ENCODE measurements around the gene TCEANC. TPM values are rescaled to one million over a fixed set of nuclear protein-coding genes. Genes with fewer than 3 reads are reported as not detected.

Gene TCEANC
- total RNA-seq, 1 experiment from 2014 or later: 3.1 TPM

DNA sequence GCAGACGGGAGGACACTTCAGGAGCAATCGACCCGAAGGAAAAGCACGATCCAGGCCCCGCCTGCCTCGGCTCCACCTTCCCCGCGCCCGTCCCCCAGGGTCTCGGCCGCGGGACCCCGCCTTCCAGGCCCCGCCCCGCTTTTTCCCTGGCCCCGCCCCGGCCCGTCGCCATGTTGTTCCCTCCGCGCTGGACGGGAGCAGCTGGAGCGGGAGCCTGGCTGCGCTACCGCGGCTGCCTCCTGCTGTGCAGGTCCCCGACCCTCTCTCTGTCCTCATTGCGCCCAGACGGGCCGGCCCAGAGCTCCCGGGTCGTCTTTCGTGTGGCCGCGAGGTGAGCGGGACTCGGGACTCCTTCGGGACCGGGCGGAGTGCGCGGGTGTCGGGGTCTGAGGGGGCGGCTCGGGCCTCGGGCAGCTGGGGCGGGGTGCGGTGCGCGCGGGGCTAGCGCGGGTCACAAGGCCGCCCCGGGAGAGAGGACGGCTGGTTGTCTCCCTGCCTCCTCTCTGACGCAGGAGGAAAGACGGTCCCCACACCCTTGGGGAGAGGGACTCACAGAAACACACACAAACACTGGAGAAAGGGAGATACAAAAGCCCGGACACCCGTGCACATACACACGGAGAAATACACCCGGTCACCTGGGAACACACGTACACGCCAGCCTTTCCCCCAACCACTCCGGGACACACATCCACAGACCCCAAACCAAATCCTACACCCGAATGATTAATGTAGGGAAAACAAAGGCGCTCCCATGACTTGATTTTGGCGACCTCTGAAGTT is 36.2 kb downstream of the TCEANC start, which contains the start of gene RAB9A:
Gene RAB9A (plus strand): TSS at position 171 of the 783 bp plus-strand sequence. CDS start 19,619 bp downstream, outside the sequence.
- Histone ChIP-seq H4K20me1 (ENCODE audit: control insufficient read depth, insufficient read depth, insufficient read length) (no peaks in the 10 kb centered on the region), H3K14ac (ENCODE audit: insufficient read depth, low read length) (0 out of 2 replicates have a peak within 1 kb of the TSS, but pooled peaks have one; percentile 36), H3K9ac (ENCODE audit: extremely low read depth, insufficient read length, low read length) (peak within 1 kb of the TSS; percentile 83), H2BK12ac (ENCODE audit: insufficient read length, low read depth, low read length) (no peak within 1 kb of the TSS), H3T11ph (ENCODE audit: low read length) (no peak within 1 kb of the TSS), H2BK15ac (ENCODE audit: low read depth, low read length) (no peak within 1 kb of the TSS), H3K4me2 (ENCODE audit: insufficient read depth, insufficient read length, low read length) (peak within 1 kb of the TSS; percentile 74), H2BK5ac (ENCODE audit: insufficient read length, low read length) (no peak within 1 kb of the TSS), H3K4me1 (ENCODE audit: insufficient read depth, low read length) (peaks cover 10% of the 10 kb centered on the region; the same call in 1 of the 2 replicates), H2AK5ac (ENCODE audit: insufficient read length, low read length) (no peak within 1 kb of the TSS), H2AFZ (ENCODE audit: low read length) (no peak within 1 kb of the TSS), H4K91ac (ENCODE audit: insufficient read length, low read depth, low read length) (no peak within 1 kb of the TSS), H3K79me1 (ENCODE audit: insufficient read depth, low read depth, low read length, poor library complexity, severe bottlenecking) (no peaks in the 10 kb centered on the region), H3K23ac (ENCODE audit: insufficient read length, low read depth, low read length) (no peak within 1 kb of the TSS), H4K8ac (replicated peaks; ENCODE audit: insufficient read length, low read depth, low read length) (no peak within 1 kb of the TSS), H3K4ac (ENCODE audit: low read depth, low read length) (no peak within 1 kb of the TSS), H2BK20ac (ENCODE audit: low read depth, low read length, poor library complexity, severe bottlenecking) (no peak within 1 kb of the TSS), H3K56ac (ENCODE audit: insufficient read length, low read depth, low read length) (no peak within 1 kb of the TSS), H2BK120ac (ENCODE audit: low read depth, low read length, poor library complexity, severe bottlenecking) (no peak within 1 kb of the TSS), H4K5ac (ENCODE audit: insufficient read length, low read depth, low read length) (no peak within 1 kb of the TSS), H3K18ac (ENCODE audit: insufficient read length, low read depth, low read length) (no peak within 1 kb of the TSS), H3K27me3 (ENCODE audit: insufficient read depth, low read length) (no peaks in the 10 kb centered on the region; the same call in 1 of the 2 replicates), H3K23me2 (ENCODE audit: insufficient read length, low read depth, low read length, poor library complexity, severe bottlenecking) (peaks cover 6% of the 10 kb centered on the region), H3K79me2 (ENCODE audit: insufficient read depth, low read length) (peaks cover 28% of the 10 kb centered on the region; the same call in 1 of the 2 replicates), H3K9me3 (ENCODE audit: control insufficient read depth, low read depth, low read length) (no peaks in the 10 kb centered on the region), H3K27ac (ENCODE audit: insufficient read length, low read depth, low read length) (no peak within 1 kb of the TSS)
- peaks cover 21 to 42% of the 10 kb centered on the region in 2 experiments for H3K9me3 Mint-ChIP-seq
- H3K27me3 Mint-ChIP-seq (ENCODE audit: low read depth): peaks cover 11% of the 10 kb centered on the region
- DNase-seq: peak; percentile 81
- peak within 1 kb of the TSS in 2 of 3 experiments; percentile 74 to 84; a peak in 5 of 7 replicates for H3K27ac Mint-ChIP-seq
- H3K4me1 Mint-ChIP-seq: peaks cover 24 to 26% of the 10 kb centered on the region in 2 experiments
- H3K4me3 Mint-ChIP-seq: peak within 1 kb of the TSS; percentile 86 to 89
- no CpG with 5 or more reads among the region's 68 CpGs for WGBS (ENCODE audit: extremely low coverage, insufficient read length, low lambda C conversion rate)
- TF ChIP-seq, protein P1, sequence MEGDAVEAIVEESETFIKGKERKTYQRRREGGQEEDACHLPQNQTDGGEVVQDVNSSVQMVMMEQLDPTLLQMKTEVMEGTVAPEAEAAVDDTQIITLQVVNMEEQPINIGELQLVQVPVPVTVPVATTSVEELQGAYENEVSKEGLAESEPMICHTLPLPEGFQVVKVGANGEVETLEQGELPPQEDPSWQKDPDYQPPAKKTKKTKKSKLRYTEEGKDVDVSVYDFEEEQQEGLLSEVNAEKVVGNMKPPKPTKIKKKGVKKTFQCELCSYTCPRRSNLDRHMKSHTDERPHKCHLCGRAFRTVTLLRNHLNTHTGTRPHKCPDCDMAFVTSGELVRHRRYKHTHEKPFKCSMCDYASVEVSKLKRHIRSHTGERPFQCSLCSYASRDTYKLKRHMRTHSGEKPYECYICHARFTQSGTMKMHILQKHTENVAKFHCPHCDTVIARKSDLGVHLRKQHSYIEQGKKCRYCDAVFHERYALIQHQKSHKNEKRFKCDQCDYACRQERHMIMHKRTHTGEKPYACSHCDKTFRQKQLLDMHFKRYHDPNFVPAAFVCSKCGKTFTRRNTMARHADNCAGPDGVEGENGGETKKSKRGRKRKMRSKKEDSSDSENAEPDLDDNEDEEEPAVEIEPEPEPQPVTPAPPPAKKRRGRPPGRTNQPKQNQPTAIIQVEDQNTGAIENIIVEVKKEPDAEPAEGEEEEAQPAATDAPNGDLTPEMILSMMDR (conservative IDR thresholded peaks at IDR 0.05): no peak
- H3K36me3 Mint-ChIP-seq (ENCODE audit: insufficient read depth in 1 of 3, low read depth in 3 of 3): peaks cover 0 to 4% (median 0%) of the 10 kb centered on the region in 3 experiments; a peak in 2 of 7 replicates

All from H9 (cell line).